NCI-H2029 (cell line): ENCODE measurements around the gene IARS2.
"Not testable (repeated sequence)": the region's sequence is repeated elsewhere in the genome, so short reads cannot be mapped to it uniquely, and the experiment has no call there.

Experiments
- DNase-seq: peaks from one replicate; lab custom pipeline; 2025; lab: John Stamatoyannopoulos, UW

The IARS2 gene

GRCh38 chr1:220094016-220094911 lies at the start of gene IARS2:
Gene IARS2, plus strand, starts transcription at chr1:220094132. Its CDS starts 85 bp downstream, at chr1:220094217.
- DNase-seq, result peak; percentile 70

- no peak for DNase-seq
Measured at GRCh38 chr1:220044678-220045355, 49.1 kb upstream of the IARS2 start.

GRCh38 chr1:220045356-220046051 lies 48.4 kb upstream of the IARS2 start:
- no peak for DNase-seq

- DNase-seq, result peak; percentile 97
Measured at GRCh38 chr1:220046052-220046930, 47.6 kb upstream of the IARS2 start, which contains the start of gene EPRS1. Gene EPRS1, minus strand, starts transcription at chr1:220046505. Its CDS starts 117 bp downstream, at chr1:220046388.

GRCh38 chr1:220056374-220056773 lies 37.6 kb upstream of the IARS2 start:
- no peak for DNase-seq

GRCh38 chr1:220060876-220061275 lies 33.1 kb upstream of the IARS2 start:
- DNase-seq, result no peak

- DNase-seq, result no peak
Measured at GRCh38 chr1:220062629-220063028, 31.3 kb upstream of the IARS2 start.

- DNase-seq, result no peak
Measured at GRCh38 chr1:220067269-220068204, 26.4 kb upstream of the IARS2 start.

GRCh38 chr1:220076861-220077762 lies 16.8 kb upstream of the IARS2 start:
- no peak for DNase-seq

GRCh38 chr1:220077887-220078286 lies 16.0 kb upstream of the IARS2 start:
- DNase-seq, result no peak

- no peak for DNase-seq
Measured at GRCh38 chr1:220084460-220084859, 9.5 kb upstream of the IARS2 start.

GRCh38 chr1:220086261-220086686 lies 7.7 kb upstream of the IARS2 start:
- not testable (repeated sequence) for DNase-seq

- peak; percentile 93 for DNase-seq
Measured at GRCh38 chr1:220089650-220090556, 4.0 kb upstream of the IARS2 start, which contains the start of gene BPNT1. Gene BPNT1, minus strand, starts transcription at chr1:220089788. Its CDS starts 9,942 bp downstream, at chr1:220079846.

- no peak for DNase-seq
Measured at GRCh38 chr1:220092694-220093093, 1.2 kb upstream of the IARS2 start.

- DNase-seq, result no peak
Measured at GRCh38 chr1:220093361-220094015, 444 bp upstream of the IARS2 start.

GRCh38 chr1:220099826-220100225 lies 5.9 kb downstream of the IARS2 start:
- no peak for DNase-seq

- DNase-seq, result not testable (repeated sequence)
Measured at GRCh38 chr1:220110473-220110872, 16.5 kb downstream of the IARS2 start.
